K562 (cell line): Measurements from ENCODE around the gene HPN.

ENCODE experiments used
- ATF2 ChIP-seq: sonication (generic); formaldehyde crosslinking; IDR thresholded peaks from 2 replicates; pipeline ENCODE4 v1.8.1; 2022; ENCODE audit warnings: missing genetic modification reagents
- CREB1 ChIP-seq, 2 experiments: sonication (generic) in 1 of 2; formaldehyde crosslinking in 1 of 2; IDR thresholded peaks; 2 replicates each; pipeline versions ENCODE4 v1.6.1 to v1.8.0; 2012 to 2022; ENCODE audit warnings: inconsistent platforms in 1 of 2, mild to moderate bottlenecking in 1 of 2, missing genetic modification reagents in 1 of 2, moderate library complexity in 1 of 2
- HMGXB4 ChIP-seq: sonication (generic); formaldehyde crosslinking; IDR thresholded peaks from 2 replicates; pipeline ENCODE4 v1.8.1; 2023; ENCODE audit warnings: mild to moderate bottlenecking, missing genetic modification reagents
- ILK ChIP-seq: fragments of 450-650 bp; IDR thresholded peaks from 2 replicates; pipeline ENCODE4 v1.6.1; 2016; ENCODE audit warnings: missing genetic modification characterization, low read depth, mild to moderate bottlenecking, missing compliant biosample characterization, moderate library complexity, borderline replicate concordance
- TFAM ChIP-seq: fragments of 250-450 bp; sonication (Bioruptor Pico); conservative IDR thresholded peaks from 2 replicates; pipeline ENCODE4 v1.5.0; 2021; ENCODE audit warnings: mild to moderate bottlenecking, moderate library complexity
- ZFX ChIP-seq: sonication (generic); formaldehyde crosslinking; IDR thresholded peaks from 2 replicates; pipeline ENCODE4 v1.8.0; 2022; ENCODE audit warnings: mild to moderate bottlenecking, missing genetic modification reagents, moderate library complexity

DNA sequence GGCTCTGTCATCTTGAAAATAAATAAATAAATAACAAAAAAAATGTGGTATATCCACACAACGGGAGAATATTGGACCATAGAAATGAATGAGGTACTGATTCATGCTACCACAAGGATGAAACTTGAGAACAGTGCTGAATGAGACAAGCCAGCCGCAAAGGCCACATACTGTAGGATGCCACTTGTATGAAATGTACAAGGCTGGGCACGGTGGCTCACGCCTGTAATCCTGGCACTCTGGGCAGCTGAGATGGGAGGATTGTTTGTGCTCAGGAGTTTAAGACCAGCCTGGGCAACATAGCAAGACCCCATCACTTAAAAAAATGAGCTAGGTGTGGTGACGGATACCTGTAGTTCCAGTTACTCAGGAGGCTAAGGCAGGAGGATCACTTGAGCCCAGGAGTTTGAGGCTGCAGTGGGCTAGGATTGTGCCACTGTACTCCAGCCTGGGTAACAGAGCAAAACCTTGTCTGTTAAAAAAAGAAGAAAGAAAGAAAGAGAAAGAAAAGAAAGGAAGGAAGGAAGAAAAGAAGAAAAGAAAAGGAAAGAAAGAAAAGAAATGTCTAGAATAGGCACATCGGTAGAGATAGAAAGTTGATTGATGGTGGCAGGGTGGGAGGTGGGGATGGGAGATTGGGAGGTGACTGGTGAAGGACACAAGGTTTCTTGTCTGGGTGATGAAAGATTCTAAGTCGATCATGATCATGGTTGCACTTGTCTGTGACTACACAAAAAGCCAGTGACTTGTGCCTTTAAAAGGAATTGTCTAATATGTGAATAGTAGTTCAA is 20.3 kb downstream of the HPN start:
- TF ChIP-seq CREB1 (IDR thresholded peaks at IDR 0.05) (no peak), CREB1 (CRISPR knock-in tag; IDR thresholded peaks at IDR 0.05) (no peak), TFAM (CRISPR knock-in tag) (no peak), ILK (tag) (no peak), HMGXB4 (no peak), ZFX (CRISPR knock-in tag) (no peak), ATF2 (CRISPR knock-in tag) (no peak)
